K562 (cell line): Measurements from ENCODE around the gene RESP18. TPM values are rescaled to one million over a fixed set of nuclear protein-coding genes. Genes with fewer than 3 reads are reported as not detected.

Experiments
- CTBP1 ChIP-seq: fragments of 450-650 bp; IDR thresholded peaks from 2 replicates; pipeline ENCODE4 v1.6.1; 2016; ENCODE audit warnings: borderline replicate concordance
- EGR1 ChIP-seq: fragments of 450-650 bp; conservative IDR thresholded peaks from 2 replicates; pipeline ENCODE4 v1.6.1; 2017; ENCODE audit warnings: mild to moderate bottlenecking
- FOS ChIP-seq: IDR thresholded peaks from 3 replicates; pipeline ENCODE4 v1.6.1; 2011; ENCODE audit not compliant: insufficient read length; ENCODE audit errors: extremely low read depth
- FOXJ2 ChIP-seq: fragments of 200-800 bp; sonication (Bioruptor generic); IDR thresholded peaks from 2 replicates; pipeline ENCODE4 v1.6.1; 2016; ENCODE audit warnings: missing genetic modification characterization, missing compliant biosample characterization
- FUS ChIP-seq: fragments of 200-400 bp; formaldehyde crosslinking; optimal IDR thresholded peaks from 2 replicates; pipeline ENCODE3; 2017; ENCODE audit warnings: low read depth, low read length
- GTF2F1 ChIP-seq: IDR thresholded peaks from 2 replicates; pipeline ENCODE4 v1.6.1; 2011; ENCODE audit warnings: low read depth, low read length, improper control_type of control experiment
- HCFC1 ChIP-seq: IDR thresholded peaks from 2 replicates; pipeline ENCODE4 v1.6.1; 2012; ENCODE audit warnings: low read depth, low read length, improper control_type of control experiment
- HDAC2 ChIP-seq: fragments of 450-650 bp; IDR thresholded peaks from 2 replicates; pipeline ENCODE4 v1.6.1; 2016; ENCODE audit warnings: mild to moderate bottlenecking
- MNT ChIP-seq, 2 experiments: fragments of 450-650 bp; conservative IDR thresholded peaks; 2 replicates each; pipeline ENCODE4 v1.6.1; 2017; ENCODE audit warnings: mild to moderate bottlenecking in 2 of 2, moderate library complexity in 2 of 2
- PTTG1 ChIP-seq: fragments of 450-650 bp; IDR thresholded peaks from 2 replicates; pipeline ENCODE4 v1.6.1; 2016; ENCODE audit warnings: low read depth, mild to moderate bottlenecking, missing genetic modification characterization, missing compliant biosample characterization
- REST ChIP-seq, 2 experiments: fragments of 450-650 bp; formaldehyde crosslinking in 1 of 2; IDR thresholded peaks; 2 replicates each; pipeline versions ENCODE4 v1.4.0 to v1.6.1; 2014 to 2020; ENCODE audit warnings: mild to moderate bottlenecking in 2 of 2, borderline replicate concordance in 1 of 2, low read depth in 1 of 2
- SNIP1 ChIP-seq: fragments of 450-650 bp; IDR thresholded peaks from 2 replicates; pipeline ENCODE4 v1.7.1; 2017; ENCODE audit warnings: low read depth, mild to moderate bottlenecking
- SOX6 ChIP-seq: fragments of 450-650 bp; IDR thresholded peaks from 2 replicates; pipeline ENCODE4 v1.6.1; 2014; ENCODE audit warnings: mild to moderate bottlenecking
- WHSC1 ChIP-seq: IDR thresholded peaks from one replicate; pipeline ENCODE4 v1.6.1; 2012; ENCODE audit warnings: low read length, control low read depth, inconsistent platforms
- ZBTB8A ChIP-seq: fragments of 450-650 bp; IDR thresholded peaks from 2 replicates; pipeline ENCODE4 v1.6.1; 2018; ENCODE audit warnings: mild to moderate bottlenecking, moderate library complexity; ENCODE audit not compliant: partially characterized antibody
- ZC3H8 ChIP-seq: fragments of 450-650 bp; IDR thresholded peaks from 2 replicates; pipeline ENCODE4 v1.6.1; 2017
- ZNF133 ChIP-seq: fragments of 250-450 bp; sonication (Bioruptor Pico); IDR thresholded peaks from 2 replicates; pipeline ENCODE4 v1.4.0; 2020; ENCODE audit warnings: mild to moderate bottlenecking
- ZNF134 ChIP-seq: fragments of 250-450 bp; sonication (Bioruptor Pico); conservative IDR thresholded peaks from 2 replicates; pipeline ENCODE4 v1.4.0; 2020
- ZNF511 ChIP-seq: sonication (generic); formaldehyde crosslinking; IDR thresholded peaks from 2 replicates; pipeline ENCODE4 v1.8.0; 2022; ENCODE audit warnings: mild to moderate bottlenecking, missing genetic modification reagents
- ZNF644 ChIP-seq: fragments of 200-800 bp; sonication (Bioruptor generic); IDR thresholded peaks from 2 replicates; pipeline ENCODE4 v1.6.1; 2016; ENCODE audit warnings: low read depth, missing genetic modification characterization, missing compliant biosample characterization
- ZNF780A ChIP-seq: fragments of 250-450 bp; sonication (Bioruptor Pico); IDR thresholded peaks from 2 replicates; pipeline ENCODE4 v1.5.0; 2021; ENCODE audit warnings: mild to moderate bottlenecking
- polyA plus RNA-seq, 8 experiments: library from polyadenylated mRNA; depleted of rRNA in 4 of 8; stranded (reverse) in 5 of 8; unstranded in 3 of 8; fragments of >200 nt; fragmentation: Nextera tagmentation in 2 of 8; fragmentation: Illumina TruSeq in 1 of 8; extraction: Ambion mirVana in 2 of 8; extraction: Trizol in 1 of 8; gene quantifications; 2 replicates each; pipeline versions ENCODE4 v1.2.1 to v1.2.3, GENCODE V29; 2011 to 2014; ENCODE audit warnings: inconsistent platforms in 1 of 8, missing spikeins in 1 of 8
- total RNA-seq, 7 experiments: library from RNA; depleted of rRNA in 6 of 7; stranded (reverse); fragments of >200 nt in 6 of 7; fragmentation: Illumina TruSeq in 2 of 7; extraction: Trizol in 2 of 7; gene quantifications; 2 replicates each; pipeline versions ENCODE4 v1.2.1 to v1.2.3, GENCODE V29; 2011 to 2021; ENCODE audit warnings: low replicate concordance in 1 of 7

RESP18 gene
- total and polyA plus RNA-seq, 9 of the 15 experiments (the other 6 are each of a cell fraction or from before 2014, with no cell fraction given), result not detected

GRCh38 chr2:219287580-219288265 lies 44.8 kb downstream of the RESP18 start (continued):
- TF ChIP-seq EGR1, result peak; percentile 80
- TF ChIP-seq MNT (conservative IDR thresholded peaks at IDR 0.05), result no peak
- TF ChIP-seq ZBTB8A, result no peak
- no peak for TF ChIP-seq HDAC2
- no peak for TF ChIP-seq PTTG1
- no peak for TF ChIP-seq SNIP1
- TF ChIP-seq ZNF511 (CRISPR knock-in tag), result no peak
- TF ChIP-seq ZC3H8, result no peak
- no peak for TF ChIP-seq REST (IDR thresholded peaks at IDR 0.05; ENCODE audit: borderline replicate concordance)
- no peak for TF ChIP-seq REST (CRISPR knock-in tag; IDR thresholded peaks at IDR 0.05; ENCODE audit: low read depth)
- TF ChIP-seq ZNF134 (CRISPR knock-in tag), result no peak
- TF ChIP-seq SOX6, result no peak
- no peak for TF ChIP-seq ZNF780A (CRISPR knock-in tag)
- TF ChIP-seq CTBP1, result no peak
- TF ChIP-seq GTF2F1, result no peak
- no peak for TF ChIP-seq HCFC1
- no peak for TF ChIP-seq ZNF133 (CRISPR knock-in tag)
- no peak for TF ChIP-seq FUS
- no peak for TF ChIP-seq WHSC1
- no peak for TF ChIP-seq FOXJ2
- no peak for TF ChIP-seq FOS
- 0 out of 2 replicates have a peak, but pooled peaks have one; percentile 63 for TF ChIP-seq ZNF644 (tag)
